Endothelial cell of umbilical vein (primary cell): ENCODE measurements around the gene C19orf33. TPM values are rescaled to one million over a fixed set of nuclear protein-coding genes. Genes with fewer than 3 reads are reported as not detected.
A peak's percentile ranks its signal among the peaks of the same experiment; 100 is the strongest.

ENCODE experiments used
- BruUV-seq: library from RNA; stranded (reverse); fragments of 400-500 nt; replicated peaks from 2 replicates; lab custom pipeline; 2021; lab: Mats Ljungman, UMichigan
- CTCF ChIA-PET: fragments of 300-600, 350-600 bp; sonication (Branson Sonifier 250); formaldehyde crosslinking; loops from one replicate; lab custom pipeline; 2021; ENCODE audit warnings: antibody characterized with exemption, inconsistent platforms; lab: Charles Lee
- POLR2A ChIA-PET: fragments of 300-600, 350-600 bp; sonication (Branson Sonifier 250); formaldehyde crosslinking; loops from one replicate; lab custom pipeline; 2021; ENCODE audit warnings: antibody characterized with exemption, inconsistent platforms; lab: Charles Lee
- DNase-seq: peaks from one replicate; pipeline ENCODE4 v3.0.0-alpha.2; 2011; ENCODE audit warnings: low read depth, low spot score
- FAIRE-seq: peaks from 2 replicates; lab custom pipeline; 2011; peaks lifted over from hg19 to GRCh38; lab: Jason Lieb, UNC
- H2AFZ ChIP-seq: 2 replicates; pipeline ENCODE4 v1.6.0; 2012; ENCODE audit warnings: low read depth, low read length, control low read depth, inconsistent platforms
- H3K27ac ChIP-seq: 2 replicates; pipeline ENCODE4 v1.5.1; 2011; ENCODE audit warnings: low read depth, mild to moderate bottlenecking, control low read depth, low read length, moderate library complexity; ENCODE audit not compliant: insufficient read depth
- H3K27me3 ChIP-seq, 2 experiments: 2 replicates each; pipeline versions ENCODE4 v1.6.0 to v1.6.1; 2011; ENCODE audit warnings: low read length in 2 of 2, mixed read lengths in 1 of 2; ENCODE audit not compliant: control insufficient read depth in 2 of 2, insufficient read depth in 2 of 2
- H3K36me3 ChIP-seq, 2 experiments: 2 replicates in 1 of 2; 3 replicates in 1 of 2; pipeline ENCODE4 v1.5.1; 2011; ENCODE audit warnings: low read length in 2 of 2, mild to moderate bottlenecking in 1 of 2, moderate library complexity in 1 of 2; ENCODE audit not compliant: control insufficient read depth in 2 of 2, insufficient read depth in 2 of 2; ENCODE audit errors: extremely low read depth in 1 of 2
- H3K4me1 ChIP-seq: 3 replicates; pipeline ENCODE4 v1.5.1; 2011; ENCODE audit warnings: mild to moderate bottlenecking, low read length; ENCODE audit not compliant: control insufficient read depth, insufficient read depth; ENCODE audit errors: extremely low read depth
- H3K4me2 ChIP-seq: 2 replicates; pipeline ENCODE4 v1.6.1; 2011; ENCODE audit warnings: low read length, control low read depth, mixed read lengths; ENCODE audit not compliant: insufficient read depth
- H3K4me3 ChIP-seq, 3 experiments: fragments of 200-600 bp in 1 of 3; sonication (generic), shearing (Covaris generic) in 1 of 3; replicated peaks in 1 of 3; 2 replicates each; pipeline ENCODE4 v1.5.1; 2011 to 2016; ENCODE audit warnings: control low read depth in 3 of 3, low read length in 3 of 3, mild to moderate bottlenecking in 2 of 3, inconsistent platforms in 1 of 3, low read depth in 1 of 3, moderate library complexity in 1 of 3; ENCODE audit not compliant: insufficient read depth in 1 of 3
- H3K79me2 ChIP-seq: 2 replicates; pipeline ENCODE4 v1.6.0; 2012; ENCODE audit warnings: low read length, inconsistent platforms; ENCODE audit not compliant: control insufficient read depth, insufficient read depth
- H3K9ac ChIP-seq: replicated peaks from 2 replicates; pipeline ENCODE3; 2011; ENCODE audit warnings: low read length, control low read depth; ENCODE audit not compliant: insufficient read depth; ENCODE audit errors: extremely low read depth
- H3K9me1 ChIP-seq: replicated peaks from 3 replicates; pipeline ENCODE4 v1.6.0; 2011; ENCODE audit warnings: mild to moderate bottlenecking, low read length; ENCODE audit not compliant: control insufficient read depth, insufficient read depth; ENCODE audit errors: extremely low read depth
- H3K9me3 ChIP-seq: replicated peaks from 2 replicates; pipeline ENCODE4 v1.5.1; 2012; ENCODE audit warnings: low read length, inconsistent platforms; ENCODE audit not compliant: control insufficient read depth, insufficient read depth
- H4K20me1 ChIP-seq: replicated peaks from 2 replicates; pipeline ENCODE3; 2011; ENCODE audit warnings: mild to moderate bottlenecking, low read length; ENCODE audit not compliant: control insufficient read depth, insufficient read depth; ENCODE audit errors: extremely low read depth
- EZH2 ChIP-seq: IDR thresholded peaks from 2 replicates; pipeline ENCODE4 v1.6.1; 2012; ENCODE audit warnings: borderline replicate concordance, low read depth, mild to moderate bottlenecking, moderate library complexity, low read length, inconsistent platforms; ENCODE audit not compliant: severe bottlenecking
- GATA2 ChIP-seq: IDR thresholded peaks from 2 replicates; pipeline ENCODE4 v1.7.0; 2011; ENCODE audit warnings: low read depth, mild to moderate bottlenecking, moderate library complexity, mixed read lengths, low read length; ENCODE audit not compliant: insufficient read length, insufficient read depth
- JUN ChIP-seq: IDR thresholded peaks from 2 replicates; pipeline ENCODE4 v1.6.1; 2011; ENCODE audit warnings: borderline replicate concordance, low read depth; ENCODE audit not compliant: insufficient read length, insufficient read depth
- MYC ChIP-seq: IDR thresholded peaks from one replicate; pipeline ENCODE4 v1.6.1; 2011; ENCODE audit warnings: mild to moderate bottlenecking, low read depth, low read length
- POLR2A ChIP-seq: IDR thresholded peaks from 2 replicates; pipeline ENCODE4 v1.6.1; 2012; ENCODE audit warnings: low read depth, mild to moderate bottlenecking, control low read depth, low read length
- POLR2AphosphoS5 ChIP-seq: IDR thresholded peaks from 2 replicates; pipeline ENCODE4 v1.6.1; 2012; ENCODE audit warnings: low read depth, mild to moderate bottlenecking, control low read depth, low read length, moderate library complexity; ENCODE audit not compliant: insufficient read depth
- dilution Hi-C: fragments of 300-500 bp; cut with MboI; formaldehyde crosslinking; loops from one replicate; pipeline ENCODE4 v1.15.0; 2019; ENCODE audit warnings: low sequenced_read_pairs; ENCODE audit not compliant: extremely low pct_ligation_motif_present
- intact Hi-C: fragments of 100-400 bp; cut with micrococcal nuclease; formaldehyde crosslinking; loops from one replicate; pipeline ENCODE4 v1.10.0; 2022
- polyA plus RNA-seq, 4 experiments: library from polyadenylated mRNA; depleted of rRNA in 3 of 4; stranded (reverse) in 3 of 4; unstranded in 1 of 4; fragments of >200 nt; gene quantifications; 2 replicates each; pipeline versions ENCODE4 v1.2.1 to v1.2.3, GENCODE V29; 2011 to 2012; ENCODE audit warnings: missing spikeins in 1 of 4
- total RNA-seq: library from RNA; stranded (reverse); gene quantifications from 2 replicates; pipeline ENCODE4 v1.2.3, GENCODE V29; 2021

The C19orf33 gene
- total and polyA plus RNA-seq, 2 donors (not counting 3 experiments of a cell fraction or from before 2014, with no cell fraction given): 4.3 to 34.1 TPM

DNA sequence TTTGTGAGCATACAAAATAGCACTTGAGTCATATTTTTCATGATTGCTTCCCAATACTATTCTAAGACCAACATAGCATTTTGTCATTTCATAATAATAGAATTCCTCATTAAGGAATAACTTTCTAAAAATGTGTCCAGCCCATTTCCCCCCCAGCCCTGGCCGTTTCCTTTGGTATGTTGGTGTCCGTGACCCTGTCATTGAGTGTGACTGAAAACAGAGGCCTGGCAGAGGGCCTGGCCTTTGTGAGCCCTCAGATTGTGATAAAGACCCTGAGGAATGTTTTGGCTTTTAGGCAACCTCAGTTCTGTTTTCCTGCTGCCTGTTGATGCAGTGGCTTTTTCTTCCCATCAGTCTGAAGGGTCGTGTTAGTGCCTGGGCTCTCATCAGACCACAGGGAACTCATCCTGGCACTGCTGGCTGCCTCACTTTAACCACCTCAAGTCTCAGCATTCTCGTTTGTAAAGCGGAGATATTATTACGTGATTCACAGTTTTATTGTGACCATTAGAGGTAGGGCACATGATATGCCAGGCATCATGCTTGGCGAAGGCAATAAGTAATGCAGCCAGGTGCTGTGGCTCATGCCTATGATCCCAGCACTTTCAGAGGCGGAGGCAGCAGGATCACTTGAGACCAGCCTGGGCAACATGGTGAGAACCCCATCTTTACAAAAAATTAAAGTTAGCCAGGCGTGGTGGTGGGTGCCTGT lies 25.9 kb upstream of the C19orf33 start:
- no peaks in the 10 kb centered on the region for H3K36me3 ChIP-seq
- peak overlapping the region; percentile 62 for H3K4me2 ChIP-seq
- TF ChIP-seq EZH2: no peak
- TF ChIP-seq MYC: no peak
- no peak for TF ChIP-seq POLR2A
- peak; percentile 68 for TF ChIP-seq JUN
- peak; percentile 60 for TF ChIP-seq POLR2AphosphoS5
- peak; percentile 66 for TF ChIP-seq GATA2
- FAIRE-seq: peak; percentile 91
- H3K9me3 ChIP-seq: no peaks in the 10 kb centered on the region
- CTCF ChIA-PET: interaction anchor here (1.2 to 1.4 kb wide), 4 partner anchors 12 to 34 kb away, joined by 3 to 6 read pairs (median 4); partner anchors contain the start of gene SPINT2
- POLR2A ChIA-PET: no interaction called here
- no peaks in the 10 kb centered on the region for H4K20me1 ChIP-seq
- H3K4me3 ChIP-seq: no peak overlapping the region
- H3K4me1 ChIP-seq: peaks cover 30% of the 10 kb centered on the region
- TSS peak; percentile 84 for BruUV-seq
- H3K9ac ChIP-seq: peak overlapping the region; percentile 59
- DNase-seq: peak; percentile 78
- peak overlapping the region; percentile 73 for H3K27ac ChIP-seq
- intact Hi-C loops: loop anchor here (1.0 kb wide), 4 partner anchors 11 to 57 kb away; partner anchors contain the start of gene CATSPERG
- no peaks in the 10 kb centered on the region for H3K9me1 ChIP-seq
- H3K79me2 ChIP-seq: no peaks in the 10 kb centered on the region
- H2AFZ ChIP-seq: peak overlapping the region; percentile 0
- no peaks in the 10 kb centered on the region for H3K27me3 ChIP-seq
- dilution Hi-C loops: no loop called here

DNA sequence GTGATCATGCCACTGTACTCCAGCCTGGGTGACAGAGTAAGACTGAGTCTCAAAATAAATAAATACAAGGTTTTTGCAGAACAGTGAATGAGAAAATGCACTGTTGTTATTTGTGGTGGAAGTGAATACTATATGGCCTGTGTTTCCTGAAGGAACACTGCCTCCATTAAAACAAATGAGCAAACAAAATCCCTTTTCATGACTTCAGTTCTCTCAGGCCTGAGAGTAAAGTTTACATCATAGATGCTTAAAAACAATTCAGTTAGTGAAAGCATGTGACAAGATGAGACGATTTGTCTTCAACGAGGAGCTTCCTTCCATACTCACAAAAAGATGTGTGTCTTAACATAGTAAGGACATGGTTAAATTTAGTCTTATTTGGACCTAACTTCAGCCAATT lies 25.3 kb upstream of the C19orf33 start:
- H2AFZ ChIP-seq: no peak overlapping the region
- no TSS peak for BruUV-seq
- TF ChIP-seq POLR2A (no peak), POLR2AphosphoS5 (no peak), EZH2 (no peak), JUN (no peak)
- no peaks in the 10 kb centered on the region for H3K79me2 ChIP-seq
- H3K4me1 ChIP-seq: peaks cover 30% of the 10 kb centered on the region
- peak overlapping the region; percentile 73 for H3K27ac ChIP-seq
- H4K20me1 ChIP-seq: no peaks in the 10 kb centered on the region
- H3K9ac ChIP-seq: peak overlapping the region; percentile 59
- no peak for DNase-seq
- no peak for FAIRE-seq
- no peaks in the 10 kb centered on the region for H3K27me3 ChIP-seq
- intact Hi-C loops (loop anchor here (1.0 kb wide), 4 partner anchors 11 to 57 kb away; partner anchors contain the start of gene CATSPERG), dilution Hi-C loops (no loop called here)
- no peaks in the 10 kb centered on the region for H3K9me3 ChIP-seq
- H3K4me3 ChIP-seq: no peak overlapping the region
- no peaks in the 10 kb centered on the region for H3K36me3 ChIP-seq
- POLR2A ChIA-PET: no interaction called here
- no peak overlapping the region for H3K4me2 ChIP-seq
- H3K9me1 ChIP-seq: no peaks in the 10 kb centered on the region
- CTCF ChIA-PET: no interaction called here
